Tibial artery (tissue), 4 donors: ENCODE data around the gene KIRREL3.

Experiments
- DNase-seq, 2 donors: peaks; one replicate each; pipeline ENCODE4 v3.0.0-alpha.2; 2019
- H3K27ac ChIP-seq, 2 donors: fragments of 200-600 bp; sonication (generic) in 1 of 2; 1 replicate in 1 of 2; 2 replicates in 1 of 2; pipeline ENCODE4 v1.5.1; 2018 to 2019; ENCODE audit warnings: mild to moderate bottlenecking in 1 of 2
- H3K27me3 ChIP-seq, 2 donors: fragments of 200-600 bp; sonication (generic) in 1 of 2; one replicate each; pipeline versions ENCODE4 v1.5.1 to v1.6.0; 2016 to 2019
- H3K36me3 ChIP-seq, 3 donors: fragments of 200-600 bp; sonication (generic) in 2 of 3; one replicate each; pipeline ENCODE4 v1.5.1; 2016 to 2019; ENCODE audit warnings: mild to moderate bottlenecking in 2 of 3
- H3K4me1 ChIP-seq, 4 donors: fragments of 200-600 bp; sonication (generic) in 2 of 4; 1 replicate in 3 of 4; 2 replicates in 1 of 4; pipeline ENCODE4 v1.5.1; 2016 to 2019
- H3K4me3 ChIP-seq, 2 donors: fragments of 200-600 bp; sonication (generic) in 1 of 2; 1 replicate in 1 of 2; 2 replicates in 1 of 2; pipeline ENCODE4 v1.5.1; 2018 to 2019; ENCODE audit warnings: mild to moderate bottlenecking in 2 of 2
- H3K9me3 ChIP-seq, 3 donors: fragments of 200-600 bp; sonication (generic) in 1 of 3; one replicate each; pipeline ENCODE4 v1.5.1; 2016 to 2019
- intact Hi-C: fragments of 100-400 bp; cut with DNase I; formaldehyde crosslinking; loops from one replicate; pipeline ENCODE4 v1.15.0; 2023; ENCODE audit warnings: low total_unique reads
- TF ChIP-seq, protein P1 (sequence below), 2 experiments: fragments of 200-600 bp in 1 of 2; fragments of 450-650 bp in 1 of 2; IDR thresholded peaks; one replicate each; pipeline ENCODE4 v1.5.1; 2017 to 2019; ENCODE audit warnings: antibody characterized with exemption in 2 of 2, mild to moderate bottlenecking in 1 of 2, moderate library complexity in 1 of 2

Gene KIRREL3

DNA sequence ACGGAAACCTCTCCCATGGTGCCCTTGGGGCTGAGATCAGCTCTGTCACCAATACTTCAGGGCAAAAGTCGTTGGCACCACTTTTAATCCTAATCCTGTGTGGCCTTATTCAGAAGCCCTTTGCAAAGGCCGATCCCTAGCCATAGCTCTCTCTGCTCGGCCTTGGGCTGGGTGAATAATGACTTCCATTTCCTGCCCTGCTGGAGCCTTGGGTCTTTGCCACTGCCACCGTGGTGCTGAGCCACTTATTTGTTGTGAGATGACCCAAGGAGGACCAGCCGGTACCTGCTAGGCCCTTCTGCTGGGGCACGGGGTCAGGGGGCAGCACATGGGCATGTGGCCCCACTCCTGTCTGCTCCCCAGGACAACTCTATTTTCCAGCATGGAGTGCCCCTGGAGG lies 456.9 kb downstream of the KIRREL3 start:
- H3K4me3 ChIP-seq: no peak overlapping the region
- TF ChIP-seq, protein P1, sequence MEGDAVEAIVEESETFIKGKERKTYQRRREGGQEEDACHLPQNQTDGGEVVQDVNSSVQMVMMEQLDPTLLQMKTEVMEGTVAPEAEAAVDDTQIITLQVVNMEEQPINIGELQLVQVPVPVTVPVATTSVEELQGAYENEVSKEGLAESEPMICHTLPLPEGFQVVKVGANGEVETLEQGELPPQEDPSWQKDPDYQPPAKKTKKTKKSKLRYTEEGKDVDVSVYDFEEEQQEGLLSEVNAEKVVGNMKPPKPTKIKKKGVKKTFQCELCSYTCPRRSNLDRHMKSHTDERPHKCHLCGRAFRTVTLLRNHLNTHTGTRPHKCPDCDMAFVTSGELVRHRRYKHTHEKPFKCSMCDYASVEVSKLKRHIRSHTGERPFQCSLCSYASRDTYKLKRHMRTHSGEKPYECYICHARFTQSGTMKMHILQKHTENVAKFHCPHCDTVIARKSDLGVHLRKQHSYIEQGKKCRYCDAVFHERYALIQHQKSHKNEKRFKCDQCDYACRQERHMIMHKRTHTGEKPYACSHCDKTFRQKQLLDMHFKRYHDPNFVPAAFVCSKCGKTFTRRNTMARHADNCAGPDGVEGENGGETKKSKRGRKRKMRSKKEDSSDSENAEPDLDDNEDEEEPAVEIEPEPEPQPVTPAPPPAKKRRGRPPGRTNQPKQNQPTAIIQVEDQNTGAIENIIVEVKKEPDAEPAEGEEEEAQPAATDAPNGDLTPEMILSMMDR (IDR thresholded peaks at IDR 0.05): no peak
- peaks cover 0 to 38% of the 10 kb centered on the region in 2 donors for H3K27me3 ChIP-seq
- no peak for DNase-seq
- intact Hi-C loops: no loop called here
- H3K36me3 ChIP-seq: no peaks in the 10 kb centered on the region
- H3K27ac ChIP-seq: no peak overlapping the region
- no peaks in the 10 kb centered on the region for H3K9me3 ChIP-seq
- H3K4me1 ChIP-seq: peaks cover 0 to 12% (median 0%) of the 10 kb centered on the region in 4 donors

DNA sequence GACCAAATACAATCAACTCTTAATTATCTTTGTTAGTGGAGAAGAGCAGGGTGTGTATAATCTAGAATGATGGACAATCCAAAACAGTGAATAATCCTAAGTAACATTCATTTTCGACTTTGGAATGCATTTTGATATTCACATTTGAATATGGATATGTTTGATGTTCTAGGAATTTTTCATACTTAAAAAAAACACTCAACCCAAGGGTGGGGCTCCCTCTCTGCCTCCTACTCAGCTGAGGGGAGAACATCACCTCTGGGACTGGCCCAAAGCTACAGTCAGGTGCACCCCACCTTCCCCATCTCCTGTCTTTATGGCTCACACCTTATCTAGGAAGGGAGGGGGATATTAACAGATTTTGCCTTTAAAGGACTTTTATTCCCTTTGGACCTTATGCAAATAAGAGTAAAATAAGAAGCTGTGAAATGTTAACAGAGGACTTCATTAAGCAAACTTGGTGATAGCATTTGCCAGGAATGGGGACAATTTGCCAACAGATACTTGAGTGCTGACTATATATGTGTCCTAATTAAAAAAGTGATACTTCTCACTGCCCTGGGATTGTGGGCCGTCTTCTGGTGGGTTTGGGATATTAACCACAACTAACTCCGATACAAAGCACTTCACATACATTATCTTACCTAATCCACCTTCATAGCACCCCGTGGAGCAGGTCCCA lies 458.1 kb downstream of the KIRREL3 start:
- no peaks in the 10 kb centered on the region for H3K36me3 ChIP-seq
- H3K9me3 ChIP-seq: no peaks in the 10 kb centered on the region
- no peak overlapping the region for H3K4me3 ChIP-seq
- H3K4me1 ChIP-seq: peaks cover 0 to 12% (median 0%) of the 10 kb centered on the region in 4 donors
- TF ChIP-seq, protein P1 (IDR thresholded peaks at IDR 0.05): no peak
- intact Hi-C loops: no loop called here
- H3K27me3 ChIP-seq: peaks cover 0 to 42% of the 10 kb centered on the region in 2 donors
- H3K27ac ChIP-seq: no peak overlapping the region
- no peak for DNase-seq

DNA sequence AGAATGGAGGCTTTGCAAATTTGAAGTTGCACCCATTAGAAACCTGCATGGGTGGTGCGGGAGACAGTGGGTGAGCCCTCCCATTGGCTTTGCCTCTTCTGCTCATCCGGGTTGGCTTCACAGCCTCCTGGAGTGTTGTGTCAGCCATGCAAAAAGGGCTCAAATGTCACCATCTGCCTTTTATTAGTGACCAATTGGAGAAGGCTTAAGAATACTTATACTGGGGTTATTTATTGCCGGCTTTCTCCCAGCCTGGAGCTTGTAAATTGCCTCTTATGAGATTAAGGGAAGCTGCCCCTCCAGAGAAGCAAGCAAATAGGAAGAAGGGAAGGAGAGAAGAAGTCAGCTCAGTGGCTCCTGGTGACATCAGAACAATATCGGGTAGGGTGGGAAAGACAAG lies 462.5 kb downstream of the KIRREL3 start:
- Histone ChIP-seq H3K36me3 (no peaks in the 10 kb centered on the region), H3K27ac (no peak overlapping the region), H3K4me1 (no peaks in the 10 kb centered on the region), H3K27me3 (peaks cover 0 to 48% of the 10 kb centered on the region in 2 donors), H3K9me3 (no peaks in the 10 kb centered on the region), H3K4me3 (no peak overlapping the region)
- intact Hi-C loops: no loop called here
- TF ChIP-seq, protein P1 (IDR thresholded peaks at IDR 0.05): no peak
- no peak for DNase-seq

DNA sequence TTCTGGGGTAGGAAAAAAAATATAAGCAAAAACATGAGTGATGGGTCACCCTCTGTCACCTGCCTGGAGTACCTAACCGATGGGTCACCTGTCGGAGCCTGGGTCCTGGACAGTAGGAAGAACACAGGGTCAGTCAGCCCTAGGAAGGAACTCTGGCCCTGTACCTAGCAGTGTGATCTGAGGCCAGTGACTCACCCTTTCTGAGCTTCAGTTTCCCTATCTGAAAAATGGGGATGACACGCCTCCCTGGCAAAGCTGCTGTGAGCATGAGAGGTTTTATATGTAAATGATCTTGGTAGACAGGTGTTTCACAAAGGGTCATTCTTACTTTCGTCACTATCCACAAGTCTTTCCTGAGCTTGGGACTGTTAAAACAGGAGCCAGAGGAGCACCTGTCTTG lies 463.1 kb downstream of the KIRREL3 start:
- TF ChIP-seq, protein P1 (IDR thresholded peaks at IDR 0.05): no peak
- Histone ChIP-seq H3K36me3 (no peaks in the 10 kb centered on the region), H3K27me3 (peaks cover 0 to 44% of the 10 kb centered on the region in 2 donors), H3K27ac (no peak overlapping the region), H3K4me1 (no peaks in the 10 kb centered on the region), H3K4me3 (no peak overlapping the region), H3K9me3 (no peaks in the 10 kb centered on the region)
- no peak for DNase-seq
- intact Hi-C loops: no loop called here

DNA sequence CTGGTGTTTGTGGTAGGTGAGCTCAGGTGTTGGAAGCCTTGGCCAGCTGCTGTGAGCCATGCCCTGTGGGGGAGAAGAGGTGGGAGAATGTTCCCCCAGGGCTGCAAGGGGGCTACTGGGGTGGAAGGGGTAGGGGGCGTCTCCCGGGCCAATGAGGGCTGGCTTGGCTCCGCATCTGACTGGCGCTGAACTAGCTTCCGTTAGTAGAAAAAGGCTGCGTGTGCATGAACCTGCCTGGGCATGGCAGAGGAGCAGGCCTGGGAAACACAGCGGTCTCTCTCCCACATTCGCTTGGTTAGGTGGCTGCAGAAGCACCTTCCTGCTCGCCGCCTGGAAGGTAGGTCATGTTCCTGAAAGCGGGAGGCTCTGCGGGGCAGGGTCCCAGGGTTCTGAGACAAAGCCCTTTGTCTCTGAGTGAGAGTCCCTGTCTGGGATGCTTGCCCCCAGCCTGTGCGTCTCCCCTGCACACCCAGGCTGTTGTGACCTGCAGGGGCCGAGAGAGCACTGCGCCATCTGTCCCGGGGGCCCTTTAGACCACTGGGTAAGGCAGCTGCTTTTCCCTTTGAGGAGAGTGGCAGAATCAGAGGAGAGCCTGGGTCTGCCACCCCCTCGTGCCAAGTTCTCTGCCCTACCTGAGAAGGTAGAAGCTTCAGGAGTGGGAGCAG lies 466.3 kb downstream of the KIRREL3 start:
- Histone ChIP-seq H3K27me3 (peaks cover 0 to 37% of the 10 kb centered on the region in 2 donors), H3K4me1 (no peaks in the 10 kb centered on the region), H3K27ac (no peak overlapping the region), H3K9me3 (no peaks in the 10 kb centered on the region), H3K4me3 (no peak overlapping the region), H3K36me3 (no peaks in the 10 kb centered on the region)
- TF ChIP-seq, protein P1 (IDR thresholded peaks at IDR 0.05): no peak
- intact Hi-C loops: no loop called here
- no peak for DNase-seq
